OCI-LY3 (cell line): ENCODE results near the gene BTRC.

ENCODE experiments used
- H2AFZ ChIP-seq: fragments of 200-600, 300-600 bp; shearing (Covaris generic); 2 replicates; pipeline ENCODE4 v1.6.0; 2014; ENCODE audit warnings: antibody characterized with exemption, low read depth, low read length
- H3K27ac ChIP-seq: fragments of 200-600, 300-600 bp; sonication (generic); 2 replicates; pipeline ENCODE4 v1.5.1; 2014; ENCODE audit warnings: mild to moderate bottlenecking, low read length, moderate library complexity, mixed read lengths
- H3K27me3 ChIP-seq: fragments of 200-600, 300-600 bp; sonication (generic); 2 replicates; pipeline ENCODE4 v1.6.1; 2014; ENCODE audit warnings: low read depth, low read length, mixed read lengths
- H3K36me3 ChIP-seq: fragments of 200-600, 300-600 bp; sonication (generic); replicated peaks from 2 replicates; pipeline ENCODE3; 2014; ENCODE audit warnings: low read depth, low read length, mixed read lengths
- H3K4me1 ChIP-seq: fragments of 300-600, 200-600 bp; sonication (generic); 2 replicates; pipeline ENCODE4 v1.6.1; 2014; ENCODE audit warnings: low read length, mixed read lengths
- H3K4me2 ChIP-seq: fragments of 200-600, 300-600 bp; sonication (generic); 2 replicates; pipeline ENCODE4 v1.6.1; 2014; ENCODE audit warnings: low read length, mixed read lengths
- H3K4me3 ChIP-seq: fragments of 300-600, 200-600 bp; sonication (generic); 2 replicates; pipeline ENCODE4 v1.5.1; 2014; ENCODE audit warnings: antibody characterized with exemption, mild to moderate bottlenecking, low read length, moderate library complexity
- H3K79me2 ChIP-seq: fragments of 300-600, 200-600 bp; shearing (Covaris generic); 2 replicates; pipeline ENCODE4 v1.6.1; 2014; ENCODE audit warnings: mild to moderate bottlenecking, low read length, mixed read lengths
- H3K9ac ChIP-seq: fragments of 300-600, 200-600 bp; shearing (Covaris generic); 2 replicates; pipeline ENCODE4 v1.6.0; 2014; ENCODE audit warnings: mild to moderate bottlenecking, low read length, moderate library complexity
- H3K9me3 ChIP-seq: fragments of 200-600, 300-600 bp; shearing (Covaris generic); 2 replicates; pipeline ENCODE4 v1.6.1; 2014; ENCODE audit warnings: low read length, mixed read lengths; ENCODE audit not compliant: insufficient read depth
- H4K20me1 ChIP-seq: fragments of 200-600, 300-600 bp; sonication (generic); 2 replicates; pipeline ENCODE4 v1.6.1; 2016; ENCODE audit warnings: low read length, mixed read lengths; ENCODE audit not compliant: insufficient read depth
- CTCF ChIP-seq: fragments of 200-600, 300-600 bp; sonication (generic); IDR thresholded peaks from 2 replicates; pipeline ENCODE4 v1.5.1; 2014; ENCODE audit warnings: antibody characterized with exemption, low read length, low read depth
- EZH2phosphoT487 ChIP-seq: fragments of 200-600 bp; shearing (Covaris generic); IDR thresholded peaks from 2 replicates; pipeline ENCODE4 v1.6.1; 2018; ENCODE audit warnings: antibody characterized with exemption, mixed run types, low read depth

BTRC gene

GRCh38 chr10:101578192-101578591 is 224.2 kb downstream of the BTRC start:
- no peaks in the 10 kb centered on the region for H3K36me3 ChIP-seq

GRCh38 chr10:101578803-101579515 is 225.0 kb downstream of the BTRC start:
- no peaks in the 10 kb centered on the region for H3K36me3 ChIP-seq
- no peaks in the 10 kb centered on the region for H3K9me3 ChIP-seq
- H4K20me1 ChIP-seq = no peaks in the 10 kb centered on the region
- no peaks in the 10 kb centered on the region for H3K27me3 ChIP-seq
- no peak overlapping the region for H3K4me3 ChIP-seq
- H3K27ac ChIP-seq = no peak overlapping the region
- H3K4me2 ChIP-seq = no peak overlapping the region
- H3K4me1 ChIP-seq = no peaks in the 10 kb centered on the region
- no peaks in the 10 kb centered on the region for H3K79me2 ChIP-seq
- no peak for TF ChIP-seq CTCF
- TF ChIP-seq EZH2phosphoT487 = no peak
- no peak overlapping the region for H3K9ac ChIP-seq
- H2AFZ ChIP-seq = no peak overlapping the region

More at GRCh38 chr10:101578192-101578591, 224.2 kb downstream of the BTRC start:
- H3K27ac ChIP-seq = no peak overlapping the region
- TF ChIP-seq EZH2phosphoT487 (no peak), CTCF (no peak)
- no peak overlapping the region for H3K4me2 ChIP-seq
- H3K27me3 ChIP-seq = no peaks in the 10 kb centered on the region
- H3K79me2 ChIP-seq = no peaks in the 10 kb centered on the region
- H4K20me1 ChIP-seq = no peaks in the 10 kb centered on the region
- H3K9ac ChIP-seq = no peak overlapping the region
- H3K4me1 ChIP-seq = no peaks in the 10 kb centered on the region
- no peak overlapping the region for H3K4me3 ChIP-seq
- no peak overlapping the region for H2AFZ ChIP-seq
- no peaks in the 10 kb centered on the region for H3K9me3 ChIP-seq

- H3K36me3 ChIP-seq = no peaks in the 10 kb centered on the region
- no peak overlapping the region for H3K9ac ChIP-seq
Measured at GRCh38 chr10:101579516-101579870, 225.5 kb downstream of the BTRC start.

More at GRCh38 chr10:101579516-101579870, 225.5 kb downstream of the BTRC start:
- H3K27ac ChIP-seq = no peak overlapping the region
- H3K27me3 ChIP-seq = no peaks in the 10 kb centered on the region
- H4K20me1 ChIP-seq = no peaks in the 10 kb centered on the region
- no peaks in the 10 kb centered on the region for H3K4me1 ChIP-seq
- TF ChIP-seq EZH2phosphoT487 (no peak), CTCF (no peak)
- no peak overlapping the region for H2AFZ ChIP-seq
- no peaks in the 10 kb centered on the region for H3K79me2 ChIP-seq
- H3K4me3 ChIP-seq = no peak overlapping the region
- no peaks in the 10 kb centered on the region for H3K9me3 ChIP-seq
- H3K4me2 ChIP-seq = no peak overlapping the region
